HL-60 (cell line): ENCODE results near the gene ASB18.

Experiments used
- GABPA ChIP-seq: IDR thresholded peaks from 2 replicates; pipeline ENCODE4 v1.6.1; 2012; ENCODE audit warnings: low read depth
- POLR2AphosphoS5 ChIP-seq: IDR thresholded peaks from 2 replicates; pipeline ENCODE4 v1.6.1; 2012; ENCODE audit warnings: low read depth
- TF ChIP-seq, protein P1 (sequence below): IDR thresholded peaks from one replicate; pipeline ENCODE4 v1.5.1; 2011; ENCODE audit warnings: low read length, control low read depth, inconsistent platforms; ENCODE audit not compliant: insufficient read depth

DNA sequence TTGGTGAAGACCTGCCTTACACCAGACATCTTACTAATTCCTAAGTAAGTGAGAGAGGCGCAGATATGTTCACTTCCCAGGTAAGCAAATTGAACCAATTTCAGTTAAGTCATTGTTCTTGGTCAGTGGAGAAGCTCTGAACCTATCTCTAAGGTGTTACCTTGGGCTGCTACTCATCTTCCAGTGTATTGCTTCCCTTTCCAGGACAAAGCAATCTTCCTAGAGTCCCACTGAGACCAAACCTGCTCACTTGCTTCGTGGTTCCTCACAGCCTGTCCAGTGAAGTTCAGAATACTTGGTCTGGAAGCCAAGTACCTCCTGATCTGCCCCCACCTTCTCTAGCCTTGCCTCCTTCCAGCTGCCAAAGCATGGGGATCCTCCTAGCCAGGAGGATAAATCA, 73.5 kb downstream of the ASB18 start:
- TF ChIP-seq POLR2AphosphoS5 = no peak
- TF ChIP-seq GABPA = no peak
- TF ChIP-seq, protein P1, sequence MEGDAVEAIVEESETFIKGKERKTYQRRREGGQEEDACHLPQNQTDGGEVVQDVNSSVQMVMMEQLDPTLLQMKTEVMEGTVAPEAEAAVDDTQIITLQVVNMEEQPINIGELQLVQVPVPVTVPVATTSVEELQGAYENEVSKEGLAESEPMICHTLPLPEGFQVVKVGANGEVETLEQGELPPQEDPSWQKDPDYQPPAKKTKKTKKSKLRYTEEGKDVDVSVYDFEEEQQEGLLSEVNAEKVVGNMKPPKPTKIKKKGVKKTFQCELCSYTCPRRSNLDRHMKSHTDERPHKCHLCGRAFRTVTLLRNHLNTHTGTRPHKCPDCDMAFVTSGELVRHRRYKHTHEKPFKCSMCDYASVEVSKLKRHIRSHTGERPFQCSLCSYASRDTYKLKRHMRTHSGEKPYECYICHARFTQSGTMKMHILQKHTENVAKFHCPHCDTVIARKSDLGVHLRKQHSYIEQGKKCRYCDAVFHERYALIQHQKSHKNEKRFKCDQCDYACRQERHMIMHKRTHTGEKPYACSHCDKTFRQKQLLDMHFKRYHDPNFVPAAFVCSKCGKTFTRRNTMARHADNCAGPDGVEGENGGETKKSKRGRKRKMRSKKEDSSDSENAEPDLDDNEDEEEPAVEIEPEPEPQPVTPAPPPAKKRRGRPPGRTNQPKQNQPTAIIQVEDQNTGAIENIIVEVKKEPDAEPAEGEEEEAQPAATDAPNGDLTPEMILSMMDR = no peak
